Activated CD4-positive, alpha-beta T cell treated with anti-CD3 and anti-CD28 coated beads, Interleukin-2, amount 50 U/mL, for 4 hours (primary cell): Measurements from ENCODE around the gene IWS1.
"Not testable (repeated sequence)": the region's sequence is repeated elsewhere in the genome, so short reads cannot be mapped to it uniquely, and the experiment has no call there.

Experiments used
- DNase-seq, 2 experiments: peaks; one replicate each; pipeline ENCODE4 v3.0.0-alpha.2; 2020

Gene IWS1

GRCh38 chr2:127560201-127560930, 34.1 kb upstream of the IWS1 start:
- DNase-seq = no peak

- DNase-seq = no peak
Observed at GRCh38 chr2:127559454-127559853, 33.2 kb upstream of the IWS1 start.

GRCh38 chr2:127558911-127559310, 32.6 kb upstream of the IWS1 start:
- no peak for DNase-seq

DNA sequence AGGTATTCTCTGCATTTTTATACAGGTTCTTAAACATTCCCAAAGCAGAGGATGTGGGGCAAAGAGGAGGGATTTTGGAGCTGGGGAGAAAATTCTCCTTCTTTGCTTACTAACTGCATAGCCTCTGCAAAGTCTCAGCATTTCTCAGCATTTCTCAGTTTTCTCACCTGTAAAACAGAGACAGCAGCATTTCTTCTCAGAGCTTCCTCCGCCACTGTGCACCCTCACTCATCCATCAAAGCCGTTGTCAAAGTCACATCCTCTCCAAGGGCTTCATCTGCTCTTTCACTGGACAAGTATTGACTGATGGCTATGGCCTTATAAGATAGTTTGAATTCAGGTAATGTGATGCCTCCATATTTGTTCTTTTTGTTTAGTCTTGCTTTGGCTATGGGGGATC, 26.6 kb upstream of the IWS1 start:
- no peak for DNase-seq

- DNase-seq = no peak
Observed at GRCh38 chr2:127552336-127552735, 26.0 kb upstream of the IWS1 start.

GRCh38 chr2:127551221-127551930, 25.1 kb upstream of the IWS1 start:
- DNase-seq = no peak

GRCh38 chr2:127546797-127547196, 20.5 kb upstream of the IWS1 start:
- DNase-seq = no peak

- DNase-seq = no peak
Observed at GRCh38 chr2:127545796-127546195, 19.5 kb upstream of the IWS1 start.

GRCh38 chr2:127545189-127545588, 18.9 kb upstream of the IWS1 start:
- DNase-seq = no peak

DNA sequence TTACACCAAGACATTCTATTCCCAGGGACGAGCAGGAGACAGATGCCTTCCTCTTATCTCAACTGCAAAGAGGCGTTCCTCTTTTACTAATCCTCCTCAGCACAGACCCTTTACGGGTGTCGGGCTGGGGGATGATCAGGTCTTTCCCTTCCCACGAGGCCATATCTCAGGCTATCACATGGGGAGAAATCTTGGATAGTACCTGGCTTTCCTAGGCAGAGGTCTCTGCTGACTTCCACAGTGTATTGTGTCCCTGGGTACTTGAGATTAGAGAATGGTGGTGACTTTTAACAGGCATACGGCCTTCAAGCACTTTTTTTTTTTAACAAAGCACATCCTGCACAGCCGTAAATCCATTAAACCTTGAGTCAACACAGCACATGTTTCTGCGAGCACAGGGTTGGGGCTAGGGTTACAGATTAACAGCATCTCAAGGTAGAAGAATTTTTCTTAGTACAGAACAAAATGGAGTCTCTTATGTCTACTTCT, 16.8 kb upstream of the IWS1 start:
- not testable (repeated sequence) for DNase-seq

GRCh38 chr2:127542231-127542630, 15.9 kb upstream of the IWS1 start:
- DNase-seq = no peak

DNA sequence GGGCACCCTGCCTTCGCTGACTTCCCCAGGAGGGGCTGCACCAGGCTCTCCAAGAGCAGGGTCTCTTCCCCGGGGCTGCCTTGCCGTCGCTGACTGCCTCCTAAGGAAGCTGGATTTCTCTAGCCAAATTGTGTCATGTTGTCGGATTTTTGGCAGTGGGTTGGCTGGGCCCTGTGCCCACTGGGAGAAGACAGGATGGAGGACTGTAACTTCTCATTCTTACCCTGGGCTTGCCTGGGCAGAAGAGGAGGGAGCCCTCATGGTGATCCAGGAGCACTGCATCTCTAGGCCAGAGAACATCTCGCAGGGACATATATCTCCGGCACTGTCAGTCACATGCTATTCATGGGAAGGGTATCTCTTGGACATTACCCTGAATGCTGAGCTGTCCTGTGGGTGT, 15.5 kb upstream of the IWS1 start:
- DNase-seq = no peak

GRCh38 chr2:127537644-127538043, 11.4 kb upstream of the IWS1 start:
- no peak for DNase-seq

DNA sequence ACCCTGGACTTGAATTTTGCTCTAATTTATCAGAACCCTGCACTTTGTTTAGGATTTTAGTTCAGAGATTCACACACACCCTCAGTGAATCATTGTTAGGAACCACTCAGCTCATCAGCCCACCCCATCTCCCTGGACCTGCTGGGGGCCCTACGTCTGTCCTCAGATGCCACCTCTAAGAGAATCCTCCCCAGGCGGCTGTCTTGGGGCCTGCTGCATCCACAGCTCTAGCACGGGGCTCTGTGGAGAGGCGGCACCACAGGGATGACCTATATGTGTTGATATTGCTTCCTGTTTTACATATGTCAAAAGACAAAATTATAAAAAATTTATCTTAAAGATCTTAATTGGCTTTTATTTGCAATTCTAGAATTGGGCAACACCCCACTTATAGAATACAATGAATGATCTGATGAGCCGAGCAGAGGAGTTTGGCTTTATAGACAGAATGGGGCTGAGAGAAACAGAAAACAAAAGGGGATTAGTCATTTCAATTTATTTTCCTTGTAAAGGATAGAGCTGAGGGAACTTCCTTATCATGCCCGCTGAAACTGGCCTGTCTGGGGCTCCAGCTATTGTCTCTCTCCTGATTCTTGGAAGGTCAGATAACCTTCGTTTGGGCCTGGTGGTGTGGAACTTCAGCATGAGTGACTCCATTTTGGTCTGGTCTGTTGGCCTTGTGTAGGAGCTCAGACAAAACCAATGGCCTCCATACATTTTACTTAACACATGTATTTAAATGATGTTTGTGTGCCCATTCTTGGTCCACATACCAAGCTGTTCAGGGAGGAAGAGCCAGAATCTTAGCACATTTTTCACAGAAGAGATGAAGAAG, 10.6 kb upstream of the IWS1 start:
- DNase-seq = no peak

GRCh38 chr2:127535918-127536317, 9.6 kb upstream of the IWS1 start:
- DNase-seq = no peak

DNA sequence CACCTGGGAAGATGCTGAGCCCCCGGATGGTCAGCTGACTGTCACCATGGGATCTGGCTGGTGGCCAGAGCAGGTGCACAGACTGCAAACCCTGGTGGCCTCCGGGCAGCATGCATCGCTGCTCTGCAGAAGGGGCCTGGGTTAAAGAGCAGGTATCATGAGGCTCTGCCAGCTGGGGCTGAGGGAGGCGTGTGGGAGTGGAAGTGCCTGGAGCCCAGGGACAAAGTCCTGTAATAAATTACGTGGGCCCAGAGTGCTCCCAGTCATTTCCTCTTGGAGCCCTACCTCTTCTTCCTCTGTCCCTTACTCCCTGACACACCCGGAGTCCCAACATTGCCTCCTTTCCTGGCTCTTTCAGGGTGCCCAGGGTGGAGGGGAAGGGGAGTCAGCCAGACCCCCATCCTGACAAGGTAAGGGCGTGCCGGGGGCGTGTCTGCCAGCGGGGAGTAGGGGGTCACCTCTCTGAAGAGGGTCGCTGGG, 9.2 kb upstream of the IWS1 start, which contains the start of gene MYO7B:
MYO7B (plus strand) TSS at position 262 of the 480 bp plus-strand sequence. CDS start 24,040 bp downstream, outside the sequence.
- DNase-seq = no peak

- no peak for DNase-seq
Observed at GRCh38 chr2:127532296-127532695, 6.0 kb upstream of the IWS1 start.

- no peak for DNase-seq
Observed at GRCh38 chr2:127531221-127531648, 4.9 kb upstream of the IWS1 start.

DNA sequence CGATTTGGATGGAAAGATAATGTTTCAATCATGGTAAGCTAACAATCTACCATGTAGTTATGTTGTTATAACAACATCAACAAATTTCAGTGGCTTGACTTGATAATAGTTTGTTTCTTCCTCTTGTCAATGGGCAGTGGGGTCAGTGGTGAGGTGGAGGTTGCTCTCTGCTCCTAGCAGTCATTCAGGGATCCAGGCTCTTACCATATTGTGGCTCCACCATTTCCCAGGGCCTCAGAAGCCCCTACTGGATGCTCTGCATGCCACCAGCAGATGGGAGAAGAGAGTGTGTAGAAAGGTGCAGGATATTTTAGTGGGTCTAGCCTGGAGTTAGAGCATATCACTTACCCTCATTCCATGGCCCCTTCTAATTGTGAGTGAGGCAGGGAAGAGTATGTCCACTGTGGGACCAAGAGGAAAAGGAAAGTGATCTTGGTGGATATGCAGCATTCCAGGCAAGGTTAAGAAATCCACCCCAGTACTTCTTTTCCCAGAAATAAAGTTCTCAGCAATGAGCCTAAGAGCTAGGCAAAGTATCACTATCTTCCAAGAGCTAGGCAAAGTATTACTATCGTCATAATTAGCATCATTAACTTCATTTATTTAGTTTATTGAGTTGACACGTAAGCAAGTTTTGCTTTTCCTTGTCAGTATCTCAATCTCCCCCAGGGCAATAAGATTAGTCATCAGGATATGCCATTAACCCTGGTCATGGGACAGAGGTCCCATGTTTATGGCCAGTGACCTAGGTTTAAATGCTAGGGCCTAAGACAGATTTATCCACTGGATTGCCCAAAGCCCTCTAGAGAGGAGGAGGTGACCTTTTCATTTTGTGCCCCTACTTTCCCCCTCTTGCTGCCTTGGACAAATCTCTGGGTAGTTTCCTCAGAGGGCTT, 4.2 kb upstream of the IWS1 start:
- no peak for DNase-seq

DNA sequence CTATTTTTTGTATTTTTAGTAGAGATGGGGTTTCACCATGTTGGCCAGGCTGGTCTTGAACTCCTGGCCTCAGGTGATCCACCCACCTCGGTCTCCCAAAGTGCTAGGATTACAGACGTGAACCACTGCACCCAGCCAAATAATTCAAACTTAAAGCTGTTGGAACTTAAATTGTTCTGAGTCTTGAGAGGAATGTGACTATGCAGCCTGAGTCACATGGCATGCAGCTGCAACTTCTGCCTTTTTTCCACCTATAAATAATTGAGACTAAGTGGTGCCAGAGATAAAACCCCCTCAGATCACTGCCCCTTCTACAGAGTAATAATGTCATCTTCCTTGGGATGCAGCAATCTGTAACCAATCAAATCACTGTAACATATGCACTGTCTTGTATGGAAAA, 3.1 kb upstream of the IWS1 start:
- DNase-seq = not testable (repeated sequence)

DNA sequence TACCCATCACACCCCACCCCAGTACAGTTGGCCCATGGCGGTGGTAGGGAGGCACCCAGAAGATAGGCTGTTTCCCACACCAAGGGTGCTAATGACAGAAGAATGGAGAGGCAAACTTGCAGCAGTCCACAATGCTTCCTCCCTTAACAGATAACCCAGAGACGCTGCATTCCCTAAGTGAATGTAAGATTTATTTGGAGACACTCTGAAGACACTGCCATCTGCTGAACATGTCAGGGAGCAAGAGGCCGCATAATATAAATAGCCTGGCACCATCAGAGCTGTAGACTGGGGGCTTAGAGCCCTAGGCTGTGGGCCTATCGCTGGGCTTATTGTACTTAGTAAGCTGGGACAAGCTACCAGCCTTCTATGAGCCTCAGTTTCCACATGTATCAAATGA, 2.2 kb upstream of the IWS1 start:
- no peak for DNase-seq
